ENCODE results near the gene ATXN1.

Gene ATXN1

GRCh38 chr6:16296061-16296670, 465.1 kb downstream of the ATXN1 start:
- no peak for TF ChIP-seq CTCF (IDR thresholded peaks at IDR 0.05)

- no peak for TF ChIP-seq CTCF (IDR thresholded peaks at IDR 0.05)
Measured at GRCh38 chr6:16295471-16295870, 465.8 kb downstream of the ATXN1 start.

- TF ChIP-seq CTCF (IDR thresholded peaks at IDR 0.05), result no peak
Measured at GRCh38 chr6:16295060-16295459, 466.2 kb downstream of the ATXN1 start.

GRCh38 chr6:16294371-16294770, 466.9 kb downstream of the ATXN1 start:
- TF ChIP-seq CTCF (IDR thresholded peaks at IDR 0.05), result no peak

GRCh38 chr6:16292942-16293341, 468.3 kb downstream of the ATXN1 start:
- TF ChIP-seq CTCF (IDR thresholded peaks at IDR 0.05), result no peak

- no peak for TF ChIP-seq CTCF (IDR thresholded peaks at IDR 0.05)
Measured at GRCh38 chr6:16292432-16292831, 468.8 kb downstream of the ATXN1 start.

- TF ChIP-seq CTCF (IDR thresholded peaks at IDR 0.05), result no peak
Measured at GRCh38 chr6:16291739-16292138, 469.5 kb downstream of the ATXN1 start.

- TF ChIP-seq CTCF (IDR thresholded peaks at IDR 0.05), result no peak
Measured at GRCh38 chr6:16288163-16288562, 473.1 kb downstream of the ATXN1 start.
